Measurements from ENCODE around the gene SRBD1. TPM values are rescaled to one million over a fixed set of nuclear protein-coding genes. Genes with fewer than 3 reads are reported as not detected.

SRBD1 gene
- total RNA-seq, 1 donor from 2014 or later = 17.6 TPM

- DNase-seq (ENCODE audit: low read depth in 2 of 2) = no peak
Measured at GRCh38 chr2:45551862-45552261, 59.2 kb downstream of the SRBD1 start.

- DNase-seq (ENCODE audit: low read depth in 2 of 2) = no peak
Measured at GRCh38 chr2:45545943-45546342, 65.1 kb downstream of the SRBD1 start.

GRCh38 chr2:45543257-45543656 lies 67.8 kb downstream of the SRBD1 start:
- DNase-seq (ENCODE audit: low read depth in 2 of 2) = no peak

GRCh38 chr2:45542013-45542412 lies 69.1 kb downstream of the SRBD1 start:
- no peak for DNase-seq (ENCODE audit: low read depth in 2 of 2)

GRCh38 chr2:45541450-45541849 lies 69.6 kb downstream of the SRBD1 start:
- DNase-seq (ENCODE audit: low read depth in 2 of 2) = no peak

- DNase-seq (ENCODE audit: low read depth in 2 of 2) = no peak
Measured at GRCh38 chr2:45540942-45541341, 70.1 kb downstream of the SRBD1 start.

GRCh38 chr2:45533771-45534170 lies 77.3 kb downstream of the SRBD1 start:
- no peak for DNase-seq (ENCODE audit: low read depth in 2 of 2)

GRCh38 chr2:45532181-45532580 lies 78.9 kb downstream of the SRBD1 start:
- no peak for DNase-seq (ENCODE audit: low read depth in 2 of 2)

GRCh38 chr2:45524016-45524415 lies 87.1 kb downstream of the SRBD1 start:
- DNase-seq (ENCODE audit: low read depth in 2 of 2) = no peak

GRCh38 chr2:45518546-45518945 lies 92.5 kb downstream of the SRBD1 start:
- DNase-seq (ENCODE audit: low read depth in 2 of 2) = no peak

- peak in 1 of 2 donors; percentile 54 for DNase-seq (ENCODE audit: low read depth in 2 of 2)
Measured at GRCh38 chr2:45510701-45511420, 100.2 kb downstream of the SRBD1 start.

- no peak for DNase-seq (ENCODE audit: low read depth in 2 of 2)
Measured at GRCh38 chr2:45506756-45507155, 104.3 kb downstream of the SRBD1 start.

- DNase-seq (ENCODE audit: low read depth in 2 of 2) = no peak
Measured at GRCh38 chr2:45505138-45505537, 105.9 kb downstream of the SRBD1 start.

- DNase-seq (ENCODE audit: low read depth in 2 of 2) = no peak
Measured at GRCh38 chr2:45498661-45499550, 112.2 kb downstream of the SRBD1 start.

- no peak for DNase-seq (ENCODE audit: low read depth in 2 of 2)
Measured at GRCh38 chr2:45497355-45497754, 113.7 kb downstream of the SRBD1 start.

- no peak for DNase-seq (ENCODE audit: low read depth in 2 of 2)
Measured at GRCh38 chr2:45496869-45497268, 114.2 kb downstream of the SRBD1 start.

GRCh38 chr2:45494978-45495293 lies 116.1 kb downstream of the SRBD1 start:
- no peak for DNase-seq (ENCODE audit: low read depth in 2 of 2)

- peak; percentile 62 to 74 for DNase-seq (ENCODE audit: low read depth in 2 of 2)
Measured at GRCh38 chr2:45494275-45494977, 116.6 kb downstream of the SRBD1 start.

- no peak for DNase-seq (ENCODE audit: low read depth in 2 of 2)
Measured at GRCh38 chr2:45484965-45485364, 126.1 kb downstream of the SRBD1 start.

- no peak for DNase-seq (ENCODE audit: low read depth in 2 of 2)
Measured at GRCh38 chr2:45483997-45484396, 127.1 kb downstream of the SRBD1 start.

- DNase-seq (ENCODE audit: low read depth in 2 of 2) = no peak
Measured at GRCh38 chr2:45477546-45477945, 133.5 kb downstream of the SRBD1 start.

- DNase-seq (ENCODE audit: low read depth in 2 of 2) = no peak
Measured at GRCh38 chr2:45470531-45470930, 140.5 kb downstream of the SRBD1 start.

Measured in dermis microvascular lymphatic vessel endothelial cell (primary cell).